NT2/D1 (cell line): ENCODE measurements around the gene RAB40B.

Experiments used
- DNase-seq: peaks from one replicate; pipeline ENCODE4 v3.0.0-alpha.2; 2011; ENCODE audit warnings: low read depth, low spot score
- H3K27me3 ChIP-seq: 2 replicates; pipeline ENCODE4 v1.6.0; 2011; ENCODE audit warnings: mild to moderate bottlenecking; ENCODE audit not compliant: insufficient read length, insufficient read depth
- H3K36me3 ChIP-seq: 2 replicates; pipeline ENCODE4 v1.6.1; 2011; ENCODE audit warnings: mild to moderate bottlenecking, low read length, mixed read lengths; ENCODE audit not compliant: insufficient read depth, insufficient read length
- H3K4me1 ChIP-seq: 2 replicates; pipeline ENCODE4 v1.5.1; 2011; ENCODE audit not compliant: insufficient read depth, insufficient read length
- H3K4me3 ChIP-seq: 2 replicates; pipeline ENCODE4 v1.5.1; 2011; ENCODE audit warnings: low read depth; ENCODE audit not compliant: insufficient read length
- H3K9ac ChIP-seq: 2 replicates; pipeline ENCODE4 v1.6.0; 2011; ENCODE audit warnings: low read depth; ENCODE audit not compliant: insufficient read length
- H3K9me3 ChIP-seq: 2 replicates; pipeline ENCODE4 v1.5.1; 2011; ENCODE audit warnings: mild to moderate bottlenecking, low read length; ENCODE audit not compliant: insufficient read depth
- SUZ12 ChIP-seq: IDR thresholded peaks from 2 replicates; pipeline ENCODE4 v1.6.1; 2011; ENCODE audit not compliant: insufficient read length, insufficient read depth; ENCODE audit errors: extremely low read depth
- YY1 ChIP-seq: IDR thresholded peaks from 2 replicates; pipeline ENCODE4 v1.6.1; 2011; ENCODE audit not compliant: insufficient read length, insufficient read depth
- ZNF274 ChIP-seq: IDR thresholded peaks from 2 replicates; pipeline ENCODE4 v1.6.1; 2011; ENCODE audit warnings: mild to moderate bottlenecking, low read depth, low read length

Gene RAB40B

DNA sequence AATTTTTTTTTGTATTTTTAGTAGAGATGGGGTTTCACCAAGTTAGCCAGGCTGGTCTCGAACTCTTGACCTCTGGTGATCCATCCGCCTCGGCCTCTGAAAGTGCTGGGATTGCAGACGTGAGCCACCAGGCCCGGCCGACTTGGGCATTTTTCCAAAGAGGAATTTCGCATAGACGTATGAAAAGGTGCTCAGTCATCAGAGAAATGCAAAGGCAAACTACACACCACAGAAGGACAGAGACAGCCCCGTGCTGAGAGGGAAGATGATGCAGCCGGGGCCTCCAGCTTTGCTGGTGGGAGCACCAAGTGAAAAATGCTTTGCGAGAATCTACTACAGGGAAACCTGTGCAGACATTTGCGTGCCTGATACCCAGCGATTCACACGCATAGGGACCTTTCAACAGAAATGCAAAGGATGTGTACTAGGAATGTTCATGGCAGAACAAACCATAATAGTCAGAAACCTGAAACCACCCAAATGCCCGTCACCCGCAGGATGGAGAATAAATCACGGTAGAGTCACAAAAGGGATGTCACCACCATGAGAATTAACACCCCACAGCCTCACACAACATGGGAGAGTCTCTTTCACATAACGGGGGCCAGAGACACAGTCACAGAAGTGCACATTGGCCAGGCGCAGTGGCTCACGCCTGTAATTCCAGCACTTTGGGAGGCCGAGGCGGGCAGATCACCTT is 5.2 kb downstream of the RAB40B start:
- Histone ChIP-seq H3K36me3 (no peaks in the 10 kb centered on the region), H3K9me3 (peaks cover 18% of the 10 kb centered on the region; the same call in 1 of the 2 replicates), H3K4me3 (no peak overlapping the region), H3K9ac (no peak overlapping the region), H3K4me1 (peaks cover 15% of the 10 kb centered on the region), H3K27me3 (peaks cover 22% of the 10 kb centered on the region)
- no peak for DNase-seq
- no peak for TF ChIP-seq SUZ12
- TF ChIP-seq YY1 = no peak
- no peak for TF ChIP-seq ZNF274

GRCh38 chr17:82692268-82692667 is 6.2 kb downstream of the RAB40B start:
- peaks cover 13% of the 10 kb centered on the region for H3K27me3 ChIP-seq
- H3K36me3 ChIP-seq = no peaks in the 10 kb centered on the region
- DNase-seq = no peak
- H3K4me1 ChIP-seq = peaks cover 8% of the 10 kb centered on the region
- peaks cover 18% of the 10 kb centered on the region; the same call in 1 of the 2 replicates for H3K9me3 ChIP-seq
- no peak overlapping the region for H3K9ac ChIP-seq
- H3K4me3 ChIP-seq = no peak overlapping the region
- TF ChIP-seq ZNF274 (no peak), YY1 (no peak), SUZ12 (no peak)

DNA sequence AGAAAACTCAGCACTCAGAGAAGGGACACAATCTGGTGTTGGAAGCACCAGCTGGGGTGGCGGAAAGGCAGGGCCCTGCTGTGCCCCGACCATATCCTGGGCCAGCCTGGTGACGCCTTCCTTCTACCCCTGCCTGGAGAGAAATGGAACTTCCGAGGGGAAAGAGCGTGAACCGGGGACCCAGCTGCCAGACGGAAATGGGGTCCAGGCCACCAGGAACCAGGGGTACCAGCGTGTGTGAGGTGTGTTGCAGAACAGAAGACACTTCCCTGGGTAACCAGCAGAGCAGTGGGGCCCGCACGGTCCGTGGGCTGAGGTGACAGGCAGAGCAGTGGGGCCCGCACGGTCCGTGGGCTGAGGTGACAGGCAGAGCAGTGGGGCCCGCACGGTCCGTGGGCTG is 6.8 kb downstream of the RAB40B start:
- TF ChIP-seq ZNF274 = no peak
- no peak for TF ChIP-seq YY1
- TF ChIP-seq SUZ12 = no peak
- H3K36me3 ChIP-seq = no peaks in the 10 kb centered on the region
- peaks cover 6% of the 10 kb centered on the region for H3K4me1 ChIP-seq
- H3K4me3 ChIP-seq = no peak overlapping the region
- H3K9me3 ChIP-seq = peaks cover 18% of the 10 kb centered on the region; the same call in 1 of the 2 replicates
- DNase-seq = no peak
- no peak overlapping the region for H3K9ac ChIP-seq
- H3K27me3 ChIP-seq = peaks cover 8% of the 10 kb centered on the region

GRCh38 chr17:82690786-82691489 is 7.6 kb downstream of the RAB40B start:
- H3K9ac ChIP-seq = no peak overlapping the region
- DNase-seq = no peak
- TF ChIP-seq ZNF274 = no peak
- TF ChIP-seq SUZ12 = no peak
- no peak for TF ChIP-seq YY1
- peaks cover 1% of the 10 kb centered on the region for H3K27me3 ChIP-seq
- peaks cover 17% of the 10 kb centered on the region; the same call in 1 of the 2 replicates for H3K9me3 ChIP-seq
- no peak overlapping the region for H3K4me3 ChIP-seq
- H3K4me1 ChIP-seq = peaks cover 6% of the 10 kb centered on the region
- H3K36me3 ChIP-seq = no peaks in the 10 kb centered on the region

- peaks cover 1% of the 10 kb centered on the region; the same call in 1 of the 2 replicates for H3K9me3 ChIP-seq
- DNase-seq = no peak
- no peaks in the 10 kb centered on the region for H3K36me3 ChIP-seq
- no peak overlapping the region for H3K4me3 ChIP-seq
- H3K27me3 ChIP-seq = no peaks in the 10 kb centered on the region
- no peak overlapping the region for H3K9ac ChIP-seq
- peaks cover 6% of the 10 kb centered on the region for H3K4me1 ChIP-seq
- TF ChIP-seq SUZ12 (no peak), YY1 (no peak), ZNF274 (no peak)
Observed at GRCh38 chr17:82689077-82689476, 9.4 kb downstream of the RAB40B start.

DNA sequence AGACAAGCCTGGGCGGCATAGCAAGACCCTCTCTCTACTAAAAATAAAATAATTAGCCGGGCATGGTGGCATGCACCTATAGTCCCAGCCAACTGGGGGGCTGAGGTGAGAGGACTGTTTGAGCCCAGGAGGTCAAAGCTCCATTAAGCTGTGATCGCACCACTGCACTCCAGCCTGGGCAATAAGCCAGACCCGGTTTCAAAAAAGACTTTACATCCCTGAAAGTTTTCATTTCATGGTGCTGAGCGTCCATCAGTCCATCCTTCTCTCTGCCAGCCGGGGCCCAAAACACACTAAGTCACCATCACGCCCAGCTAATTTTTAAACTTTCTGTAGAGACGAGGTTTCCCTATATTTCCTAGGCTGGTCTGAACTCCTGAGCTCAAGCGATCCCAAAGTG is 10.6 kb downstream of the RAB40B start:
- Histone ChIP-seq H3K27me3 (no peaks in the 10 kb centered on the region), H3K9ac (no peak overlapping the region), H3K4me3 (no peak overlapping the region), H3K9me3 (no peaks in the 10 kb centered on the region), H3K4me1 (peaks cover 2% of the 10 kb centered on the region), H3K36me3 (no peaks in the 10 kb centered on the region)
- DNase-seq = no peak
- TF ChIP-seq ZNF274 = no peak
- TF ChIP-seq YY1 = no peak

- H3K27me3 ChIP-seq = no peaks in the 10 kb centered on the region
- no peaks in the 10 kb centered on the region for H3K9me3 ChIP-seq
- H3K36me3 ChIP-seq = no peaks in the 10 kb centered on the region
- no peak for DNase-seq
- TF ChIP-seq SUZ12 (no peak), YY1 (no peak), ZNF274 (no peak)
- H3K9ac ChIP-seq = no peak overlapping the region
- H3K4me3 ChIP-seq = no peak overlapping the region
- H3K4me1 ChIP-seq = peaks cover 2% of the 10 kb centered on the region
Observed at GRCh38 chr17:82687375-82687861, 11.1 kb downstream of the RAB40B start.
